ENCODE results near the gene ZBTB7C. TPM values are rescaled to one million over a fixed set of nuclear protein-coding genes. Genes with fewer than 3 reads are reported as not detected.

ZBTB7C gene
- total RNA-seq, 1 donor from 2014 or later, result 0.06 TPM

DNA sequence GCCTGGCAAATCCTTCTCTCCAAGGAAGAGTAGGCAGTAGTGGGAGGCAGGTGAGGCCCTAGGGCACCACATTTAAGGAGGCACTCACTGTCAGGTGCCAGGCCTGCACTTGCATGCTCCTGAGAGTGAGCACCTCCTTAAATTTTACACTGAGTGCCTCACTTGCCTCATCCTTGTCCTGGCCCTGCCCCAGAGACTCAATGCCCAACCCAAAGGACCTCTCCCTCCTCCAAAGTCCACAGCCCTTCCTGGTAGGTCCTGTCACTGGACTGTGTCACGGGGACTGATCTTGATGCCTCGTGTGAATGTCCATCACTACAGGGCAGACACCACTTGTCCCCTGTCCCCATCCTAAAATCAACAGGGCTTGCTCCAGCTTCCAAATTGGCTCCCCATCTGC is 235.6 kb downstream of the ZBTB7C start:
- DNase-seq (ENCODE audit: extremely low read depth, low read depth, low spot score), result no peak

GRCh38 chr18:48172226-48173006 is 236.8 kb downstream of the ZBTB7C start:
- DNase-seq (ENCODE audit: extremely low read depth, low read depth, low spot score), result no peak

GRCh38 chr18:48171490-48172188 is 237.5 kb downstream of the ZBTB7C start:
- no peak for DNase-seq (ENCODE audit: extremely low read depth, low read depth, low spot score)

- no peak for DNase-seq (ENCODE audit: extremely low read depth, low read depth, low spot score)
These were observed 238.5 kb downstream of the ZBTB7C start for GRCh38 chr18:48170651-48171050.

DNA sequence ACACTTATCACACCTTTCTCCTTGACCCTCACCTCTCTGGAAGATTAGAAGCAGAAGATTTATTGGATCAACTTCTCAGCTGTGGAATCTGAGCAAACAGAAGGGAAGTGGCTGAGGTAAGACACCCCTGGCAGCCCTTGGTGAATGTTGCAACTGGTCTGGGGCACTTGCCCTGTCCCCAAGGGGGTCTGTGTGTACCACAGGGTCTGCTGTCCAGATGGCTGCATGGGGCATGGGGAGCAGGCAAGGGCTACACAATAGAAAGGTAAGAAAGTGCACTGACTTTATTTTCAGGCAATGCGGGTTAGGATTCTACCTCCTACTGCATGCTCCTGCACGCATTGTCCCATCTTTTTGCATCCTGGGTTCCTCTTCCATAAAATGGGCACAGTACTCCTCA is 240.3 kb downstream of the ZBTB7C start:
- DNase-seq (ENCODE audit: extremely low read depth, low read depth, low spot score), result no peak

GRCh38 chr18:48167897-48168253 is 241.3 kb downstream of the ZBTB7C start:
- DNase-seq (ENCODE audit: extremely low read depth, low read depth, low spot score), result no peak

DNA sequence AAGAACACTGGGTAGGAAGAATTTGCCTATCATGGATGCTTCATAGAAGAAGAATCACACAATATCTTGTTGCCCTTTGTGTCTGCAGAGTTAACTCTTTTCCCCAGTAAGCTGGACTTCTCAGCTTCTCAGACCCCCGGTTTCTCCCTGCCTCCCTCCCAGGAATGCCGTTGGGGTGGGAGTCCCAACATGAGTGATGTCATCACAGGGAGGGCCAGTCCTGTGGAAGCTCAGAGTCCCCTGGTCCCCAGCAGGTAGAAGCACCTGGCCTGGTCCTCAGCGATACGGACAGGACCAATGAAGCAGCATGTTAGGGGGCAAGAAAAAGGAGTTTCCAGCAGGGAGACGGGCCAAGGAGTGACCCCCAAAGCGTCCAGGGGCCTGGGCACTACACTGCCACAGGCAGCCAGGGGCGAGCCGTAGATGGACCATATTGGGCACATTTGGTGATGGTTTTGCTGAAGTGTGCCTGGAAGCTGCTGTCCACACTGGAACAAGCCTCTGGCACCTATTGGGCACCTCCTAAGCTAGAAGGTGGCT is 242.8 kb downstream of the ZBTB7C start:
- no peak for DNase-seq (ENCODE audit: extremely low read depth, low read depth, low spot score)

DNA sequence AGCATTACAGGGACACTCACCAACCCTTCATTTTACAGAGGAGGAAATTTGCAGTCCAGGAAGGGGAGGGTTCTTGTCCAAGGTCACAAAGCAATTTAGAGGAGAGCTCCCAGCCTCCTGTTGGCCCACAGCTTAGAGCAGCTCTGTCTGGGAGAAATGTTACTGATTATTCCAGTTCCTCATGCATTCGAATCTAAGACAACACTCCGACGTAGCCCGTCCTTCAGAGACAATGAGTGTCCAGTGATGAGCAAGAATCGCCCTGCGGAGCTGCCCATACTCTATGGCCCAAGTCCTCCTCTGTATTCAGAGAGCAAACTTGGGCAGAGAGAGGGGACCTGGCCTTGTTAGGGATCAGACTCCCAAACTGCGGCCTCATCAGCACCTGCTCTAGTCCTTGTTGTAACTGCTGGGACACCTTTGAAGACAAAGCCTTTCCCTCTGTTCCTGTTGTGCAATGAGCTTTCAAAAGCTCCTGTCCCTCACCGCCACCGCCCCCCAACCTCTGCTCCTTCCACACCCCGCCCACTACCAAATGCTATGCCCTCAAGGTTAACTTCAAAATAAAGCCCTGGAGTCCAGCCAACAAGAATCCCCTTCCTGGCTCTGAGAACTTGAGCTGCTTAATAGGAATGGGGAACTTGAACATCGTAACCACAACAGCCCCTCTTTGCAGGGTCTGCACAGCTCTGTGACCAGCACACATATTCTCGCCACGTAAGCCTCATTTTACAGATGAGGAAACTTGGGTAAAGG is 243.9 kb downstream of the ZBTB7C start:
- DNase-seq (ENCODE audit: extremely low read depth, low read depth, low spot score), result no peak

GRCh38 chr18:48164701-48165100 is 244.5 kb downstream of the ZBTB7C start:
- DNase-seq (ENCODE audit: extremely low read depth, low read depth, low spot score), result no peak

DNA sequence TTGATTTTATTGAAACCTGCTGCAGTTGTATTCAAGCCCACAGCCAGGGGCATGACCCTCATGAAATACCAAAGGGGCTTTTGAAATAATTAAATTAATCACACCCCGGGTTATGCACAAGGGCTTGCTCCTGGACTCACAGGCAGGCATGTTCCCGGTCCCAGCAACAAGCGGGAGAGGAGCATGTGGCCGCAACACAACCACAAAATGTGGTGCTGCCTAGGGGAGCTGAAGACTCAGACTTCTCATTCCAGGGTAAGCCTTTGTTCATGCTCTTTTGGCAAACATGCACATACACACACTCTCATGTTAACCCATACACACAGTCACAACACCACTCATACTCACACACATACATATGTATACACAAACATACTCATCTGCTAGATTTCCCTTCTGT is 245.1 kb downstream of the ZBTB7C start:
- no peak for DNase-seq (ENCODE audit: extremely low read depth, low read depth, low spot score)

GRCh38 chr18:48163738-48164115 is 245.5 kb downstream of the ZBTB7C start:
- DNase-seq (ENCODE audit: extremely low read depth, low read depth, low spot score), result no peak

DNA sequence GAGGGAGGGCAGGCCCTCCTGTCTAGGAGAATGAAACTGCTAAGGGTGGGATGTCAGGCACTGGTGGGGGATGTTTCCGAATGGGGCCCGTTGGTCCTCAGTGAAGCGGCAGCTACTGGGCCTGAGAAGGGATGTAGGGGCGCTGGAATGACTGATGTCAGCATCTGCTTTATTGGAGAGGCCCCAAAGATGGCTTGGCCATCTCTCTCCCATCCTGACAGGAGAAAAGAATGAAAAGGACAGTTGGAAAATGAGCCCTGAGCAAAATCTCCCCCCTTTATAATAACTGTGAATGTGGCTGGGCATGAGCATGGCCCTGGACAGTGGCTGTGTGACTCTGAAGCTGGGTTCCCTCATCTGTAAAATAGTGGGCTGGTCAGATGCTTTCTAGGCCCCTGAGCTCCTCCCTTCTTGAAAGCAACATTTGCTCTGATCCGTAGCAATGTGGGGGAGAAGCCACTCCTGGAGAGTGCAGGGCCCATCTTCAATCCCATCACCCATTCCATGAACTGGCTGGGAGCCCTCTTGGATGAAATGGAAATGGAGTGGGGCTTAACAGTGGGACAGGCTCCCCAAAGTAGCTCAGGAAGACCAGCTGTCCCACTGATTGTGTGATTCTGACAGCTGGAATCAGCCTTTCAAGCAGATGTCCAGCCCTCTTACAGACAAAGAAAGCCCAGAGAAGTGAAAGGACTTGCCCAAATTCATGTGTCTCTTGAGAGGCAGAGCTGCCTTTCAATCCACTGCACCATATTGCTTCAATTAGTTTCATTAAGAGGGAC is 246.0 kb downstream of the ZBTB7C start:
- no peak for DNase-seq (ENCODE audit: extremely low read depth, low read depth, low spot score)

- DNase-seq (ENCODE audit: extremely low read depth, low read depth, low spot score), result no peak
These were observed 247.1 kb downstream of the ZBTB7C start for GRCh38 chr18:48161911-48162698.

GRCh38 chr18:48161191-48161910 is 247.8 kb downstream of the ZBTB7C start:
- no peak for DNase-seq (ENCODE audit: extremely low read depth, low read depth, low spot score)

- no peak for DNase-seq (ENCODE audit: extremely low read depth, low read depth, low spot score)
These were observed 248.6 kb downstream of the ZBTB7C start for GRCh38 chr18:48160622-48161021.

- DNase-seq (ENCODE audit: extremely low read depth, low read depth, low spot score), result no peak
These were observed 249.4 kb downstream of the ZBTB7C start for GRCh38 chr18:48159816-48160215.

- no peak for DNase-seq (ENCODE audit: extremely low read depth, low read depth, low spot score)
These were observed 250.5 kb downstream of the ZBTB7C start for GRCh38 chr18:48158721-48159120.

GRCh38 chr18:48157956-48158355 is 251.2 kb downstream of the ZBTB7C start:
- DNase-seq (ENCODE audit: extremely low read depth, low read depth, low spot score), result no peak

DNA sequence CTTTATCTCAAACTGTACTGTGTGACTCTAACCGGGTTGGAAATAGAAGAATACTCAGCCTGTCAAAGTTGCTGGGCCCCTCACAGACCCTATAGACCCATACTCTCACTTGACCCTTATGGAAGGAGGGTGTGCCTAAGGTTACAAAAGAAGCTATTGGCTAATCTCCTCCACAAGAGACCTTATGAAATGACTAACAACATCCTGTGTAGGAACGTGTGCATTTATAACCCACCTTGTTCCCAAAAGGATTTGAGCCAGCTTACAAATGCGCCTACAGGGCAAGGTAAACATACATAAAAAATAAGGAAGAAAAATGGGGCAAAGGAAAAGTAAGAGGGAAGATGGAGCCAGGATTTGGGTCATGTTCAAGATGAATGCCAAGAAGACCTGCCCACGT is 253.3 kb downstream of the ZBTB7C start:
- DNase-seq (ENCODE audit: extremely low read depth, low read depth, low spot score), result no peak
